GM10248 (cell line): Measurements from ENCODE around the gene LDB3.

Source experiments
- CTCF ChIA-PET: fragments of 300-600 bp; sonication (Branson Sonifier 250); formaldehyde crosslinking; extraction: SDS; loops from one replicate; lab custom pipeline; 2021; ENCODE audit warnings: antibody characterized with exemption; lab: Yijun Ruan, JAX
- POLR2A ChIA-PET: fragments of 350-650 bp; sonication (Branson Sonifier 250); formaldehyde crosslinking; extraction: SDS; loops from one replicate; lab custom pipeline; 2020; ENCODE audit warnings: antibody characterized with exemption; lab: Yijun Ruan, JAX
- DNase-seq: peaks from one replicate; pipeline ENCODE4 v3.0.0; 2012; ENCODE audit errors: extremely low spot score
- CTCF ChIP-seq: IDR thresholded peaks from 2 replicates; pipeline ENCODE4 v1.5.1; 2012; ENCODE audit warnings: mild to moderate bottlenecking, low read depth; ENCODE audit errors: extremely low read depth, missing control alignments, control extremely low read depth

The LDB3 gene

DNA sequence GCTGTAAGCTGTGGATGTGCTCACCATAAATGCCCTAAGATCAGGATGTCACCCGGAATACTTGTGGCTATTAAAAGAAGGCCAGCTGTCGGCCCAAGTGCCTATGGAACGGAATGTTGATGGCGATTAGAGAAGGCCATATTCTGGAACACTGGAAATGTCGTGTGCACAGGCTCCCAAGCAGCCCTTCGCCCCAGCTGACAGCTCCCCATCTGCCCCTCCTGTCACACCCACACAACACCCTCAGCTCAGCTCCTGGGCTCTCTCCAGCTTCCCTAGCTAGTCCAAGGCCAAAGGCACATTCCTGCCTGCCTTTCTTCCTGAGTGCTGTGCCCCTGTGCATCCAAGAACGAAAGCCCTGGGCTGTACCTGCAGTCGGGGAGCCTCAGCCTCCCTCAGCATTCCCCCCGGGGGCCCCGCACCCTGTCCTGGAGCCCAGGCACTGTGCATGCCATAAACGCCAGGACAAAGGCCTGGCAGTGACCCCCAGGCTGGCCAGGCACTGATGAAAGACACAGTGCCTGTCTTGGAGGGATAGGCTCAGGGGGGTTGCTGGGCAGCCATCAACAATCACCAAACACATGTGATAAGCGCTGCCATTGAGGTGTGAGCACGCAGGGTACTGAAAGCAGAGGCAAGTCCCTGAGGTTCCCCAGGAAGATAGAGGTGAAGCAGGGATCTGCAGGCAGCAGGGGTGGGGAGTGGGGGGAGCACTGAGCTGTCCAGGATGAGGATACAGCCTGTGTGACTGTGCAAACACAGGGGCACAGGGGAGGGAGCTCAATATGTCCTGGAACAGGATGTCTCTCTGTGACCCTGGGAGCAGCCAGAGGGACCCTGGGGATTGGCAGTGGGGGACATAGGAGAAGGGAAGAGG is 3.7 kb upstream of the LDB3 start:
- CTCF ChIA-PET, result interaction anchor here (0.7 kb wide), 1 partner anchor 9 kb away, joined by 3 read pairs; no protein-coding TSS in a partner anchor
- POLR2A ChIA-PET, result no interaction called here
- no peak for TF ChIP-seq CTCF
- DNase-seq, result no peak

DNA sequence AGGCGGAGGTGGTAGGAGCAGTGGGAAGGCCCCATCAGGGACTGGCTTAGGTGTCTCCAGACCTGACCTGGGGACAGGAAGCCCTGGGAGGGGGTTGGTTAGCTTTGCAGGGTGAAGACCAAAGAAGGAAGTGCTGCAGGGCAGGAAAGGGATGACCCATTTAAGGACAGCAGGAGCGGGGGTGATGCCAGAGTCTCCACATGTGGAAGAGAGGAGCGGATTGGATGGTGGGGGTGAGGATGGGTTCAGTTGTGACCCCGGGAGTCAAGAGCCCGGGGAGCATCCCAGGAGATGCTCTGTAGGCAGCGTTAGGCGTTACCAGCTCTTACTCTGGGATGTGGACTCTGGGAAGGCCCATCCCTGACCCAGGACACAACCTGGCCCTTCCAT is 3.1 kb upstream of the LDB3 start:
- POLR2A ChIA-PET, result no interaction called here
- TF ChIP-seq CTCF, result no peak
- no peak for DNase-seq
- CTCF ChIA-PET, result interaction anchor here (0.7 kb wide), 1 partner anchor 9 kb away, joined by 3 read pairs; no protein-coding TSS in a partner anchor

- TF ChIP-seq CTCF, result no peak
- POLR2A ChIA-PET, result no interaction called here
- no peak for DNase-seq
- CTCF ChIA-PET, result no interaction called here
These were observed 2.4 kb upstream of the LDB3 start for GRCh38 chr10:86665868-86666267.

DNA sequence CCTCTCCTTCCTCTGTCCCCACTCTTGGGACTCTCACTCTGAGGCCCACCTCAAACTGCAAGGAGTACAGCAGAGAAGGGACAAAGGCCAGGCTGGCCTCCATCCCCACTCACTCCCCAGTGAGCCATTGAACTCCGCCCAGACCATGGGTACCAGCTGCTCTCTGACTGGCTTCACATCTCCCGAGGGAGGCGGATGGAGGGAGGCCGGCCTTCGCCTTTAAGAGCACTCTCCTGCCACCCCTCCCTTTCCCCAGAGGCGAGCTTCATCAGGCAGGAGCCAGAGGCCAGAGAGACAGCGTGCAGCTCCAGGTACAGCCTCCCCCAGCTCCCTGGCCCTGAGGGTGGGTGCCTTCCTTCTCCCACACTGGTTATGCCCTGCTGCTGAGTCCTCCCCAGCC is 1.8 kb upstream of the LDB3 start:
- no peak for DNase-seq
- no peak for TF ChIP-seq CTCF
- CTCF ChIA-PET, result interaction anchor here (0.8 to 1.1 kb wide), 2 partner anchors 15 to 232 kb away, joined by 3 to 4 read pairs; no protein-coding TSS in a partner anchor
- POLR2A ChIA-PET, result no interaction called here

GRCh38 chr10:86667421-86668181 is 710 bp upstream of the LDB3 start:
- POLR2A ChIA-PET, result no interaction called here
- no peak for TF ChIP-seq CTCF
- CTCF ChIA-PET, result interaction anchor here (1.1 to 1.2 kb wide), 3 partner anchors 9 to 26 kb away, joined by 3 to 4 read pairs (median 3); no protein-coding TSS in a partner anchor
- DNase-seq, result no peak

DNA sequence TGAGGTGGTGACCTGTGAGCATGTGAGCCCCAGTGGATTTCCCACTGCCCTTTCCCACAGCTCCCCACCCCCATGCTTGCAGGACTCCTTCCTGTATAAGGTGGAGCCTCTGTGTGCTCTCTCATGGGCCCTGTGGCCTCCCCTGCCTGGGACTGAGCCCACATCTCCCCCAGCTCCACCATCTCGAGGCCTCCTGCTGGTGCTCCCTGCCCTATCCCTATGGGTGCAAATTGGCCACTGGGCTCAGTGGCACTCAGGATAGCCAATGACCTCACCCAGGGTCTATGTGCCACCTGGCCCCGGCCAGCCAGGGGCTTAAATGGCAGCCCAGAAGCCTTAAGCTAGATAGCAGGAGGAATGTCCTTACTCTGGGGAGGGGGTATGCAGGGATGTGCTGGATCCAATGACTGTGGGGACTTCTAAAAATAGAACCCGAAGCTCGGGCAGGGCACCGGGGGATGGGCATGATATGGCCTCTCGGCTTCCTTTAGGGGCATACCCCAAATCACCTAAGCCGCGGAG is 2.0 kb downstream of the LDB3 start:
- TF ChIP-seq CTCF, result no peak
- POLR2A ChIA-PET, result no interaction called here
- CTCF ChIA-PET, result no interaction called here
- no peak for DNase-seq
